Stimulated activated naive CD4-positive, alpha-beta T cell treated with Interleukin-2 at 50 U/mL for 16 hours (primary cell): Measurements from ENCODE around the gene ISG20.

Experiments
- DNase-seq: peaks from one replicate; lab custom pipeline; 2025; lab: John Stamatoyannopoulos, UW

ISG20 gene

GRCh38 chr15:88693191-88693590, 54.4 kb downstream of the ISG20 start:
- DNase-seq, result no peak

- no peak for DNase-seq
These were observed 56.3 kb downstream of the ISG20 start for GRCh38 chr15:88695101-88695500.

GRCh38 chr15:88695691-88696251, 57.0 kb downstream of the ISG20 start:
- no peak for DNase-seq

- DNase-seq, result no peak
These were observed 57.4 kb downstream of the ISG20 start for GRCh38 chr15:88696254-88696653.

GRCh38 chr15:88697276-88697675, 58.5 kb downstream of the ISG20 start:
- DNase-seq, result no peak

GRCh38 chr15:88699861-88700260, 61.0 kb downstream of the ISG20 start:
- DNase-seq, result no peak

- DNase-seq, result no peak
These were observed 61.9 kb downstream of the ISG20 start for GRCh38 chr15:88700716-88701115.

- no peak for DNase-seq
These were observed 62.8 kb downstream of the ISG20 start for GRCh38 chr15:88701561-88702095.

GRCh38 chr15:88702983-88703382, 64.2 kb downstream of the ISG20 start:
- no peak for DNase-seq

- DNase-seq, result no peak
These were observed 64.7 kb downstream of the ISG20 start for GRCh38 chr15:88703533-88703932.

- DNase-seq, result no peak
These were observed 66.3 kb downstream of the ISG20 start for GRCh38 chr15:88704791-88705768.

- DNase-seq, result no peak
These were observed 67.0 kb downstream of the ISG20 start for GRCh38 chr15:88705769-88706165.
